ENCODE measurements around the gene SLC18B1. TPM values are rescaled to one million over a fixed set of nuclear protein-coding genes. Genes with fewer than 3 reads are reported as not detected.

Gene SLC18B1
- total and polyA plus RNA-seq, 4 experiments from 2014 or later, result 11.6 to 19.5 (median 14.2) TPM

DNA sequence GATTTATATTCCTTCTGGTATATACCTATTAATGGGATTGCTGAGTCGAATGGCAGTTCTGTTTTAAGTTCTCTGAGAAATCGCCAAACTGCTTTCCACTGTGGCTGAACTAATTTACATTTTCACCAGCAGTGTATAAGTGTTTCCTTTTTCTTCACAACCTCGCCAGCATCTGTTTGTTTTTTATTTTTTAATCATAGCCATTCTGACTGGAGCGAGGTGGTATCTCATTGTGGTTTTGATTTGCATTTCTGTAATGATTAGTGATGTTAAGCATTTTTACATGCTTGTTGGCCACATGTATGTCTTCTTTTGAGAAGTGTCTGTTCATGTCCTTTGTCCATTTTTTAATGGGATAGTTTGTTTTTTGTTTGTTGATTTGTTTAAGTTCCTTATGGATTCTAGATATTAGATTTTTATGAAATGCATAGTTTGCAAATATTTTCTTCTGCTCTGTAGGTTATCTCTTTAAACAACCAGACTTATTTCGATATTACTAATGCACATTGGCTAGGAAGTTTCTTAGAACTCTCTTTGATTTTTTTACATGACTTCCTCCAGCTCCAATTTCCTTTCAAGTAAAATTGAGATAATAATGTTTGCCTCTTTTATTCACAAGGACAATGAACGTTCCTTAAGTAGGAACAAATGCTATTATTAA, 72.4 kb downstream of the SLC18B1 start:
- Mint-ChIP-seq H3K4me1 (peaks cover 4 to 12% (median 7%) of the 10 kb centered on the region in 4 donors), H3K27ac (no peak overlapping the region), H3K9me3 (no peaks in the 10 kb centered on the region), H3K36me3 (no peaks in the 10 kb centered on the region), H3K4me3 (peak overlapping the region in 1 of 8 donors; percentile 9), H3K27me3 (peaks cover 0 to 1% of the 10 kb centered on the region in 2 donors)
- ChIA-PET CTCF (ENCODE audit: partially characterized antibody) (no interaction called here), POLR2A (ENCODE audit: partially characterized antibody) (no interaction called here)
- intact Hi-C loops (cut with micrococcal nuclease), result no loop called here
- DNase-seq, result no peak
- H3K27me3 ChIP-seq (ENCODE audit: insufficient read depth, low read length), result no peaks in the 10 kb centered on the region
- no peaks in the 10 kb centered on the region for H3K9me3 ChIP-seq (ENCODE audit: control insufficient read depth in 1 of 2, low read length in 2 of 2)
- H3K27ac ChIP-seq (ENCODE audit: low read depth, low read length), result no peak overlapping the region
- no peaks in the 10 kb centered on the region for H3K4me1 ChIP-seq (ENCODE audit: insufficient read depth, low read length)
- no peak overlapping the region for H3K4me3 ChIP-seq (ENCODE audit: low read length in 2 of 2)
- no peaks in the 10 kb centered on the region for H3K36me3 ChIP-seq (ENCODE audit: insufficient read depth, low read length)

DNA sequence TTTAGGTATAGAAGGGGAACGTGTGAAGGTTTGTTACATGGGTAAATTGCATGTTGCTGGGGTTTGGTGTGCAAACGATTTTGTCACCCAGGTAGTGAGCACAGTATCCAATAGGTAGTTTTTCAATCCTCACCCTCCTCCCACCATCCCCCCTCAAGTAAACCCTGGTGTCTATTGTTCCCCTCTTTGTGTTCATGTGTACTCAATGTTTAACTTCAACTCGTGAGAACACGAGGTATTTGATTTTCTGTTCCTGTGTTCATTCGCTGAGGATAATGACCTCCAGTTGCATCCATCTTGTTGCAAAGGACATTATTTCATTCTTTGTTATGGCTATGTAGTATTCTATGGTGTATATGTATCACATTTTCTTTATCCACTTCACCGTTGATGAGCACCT, 73.0 kb downstream of the SLC18B1 start:
- CTCF ChIA-PET (ENCODE audit: partially characterized antibody), result no interaction called here
- H3K36me3 Mint-ChIP-seq, result no peaks in the 10 kb centered on the region

DNA sequence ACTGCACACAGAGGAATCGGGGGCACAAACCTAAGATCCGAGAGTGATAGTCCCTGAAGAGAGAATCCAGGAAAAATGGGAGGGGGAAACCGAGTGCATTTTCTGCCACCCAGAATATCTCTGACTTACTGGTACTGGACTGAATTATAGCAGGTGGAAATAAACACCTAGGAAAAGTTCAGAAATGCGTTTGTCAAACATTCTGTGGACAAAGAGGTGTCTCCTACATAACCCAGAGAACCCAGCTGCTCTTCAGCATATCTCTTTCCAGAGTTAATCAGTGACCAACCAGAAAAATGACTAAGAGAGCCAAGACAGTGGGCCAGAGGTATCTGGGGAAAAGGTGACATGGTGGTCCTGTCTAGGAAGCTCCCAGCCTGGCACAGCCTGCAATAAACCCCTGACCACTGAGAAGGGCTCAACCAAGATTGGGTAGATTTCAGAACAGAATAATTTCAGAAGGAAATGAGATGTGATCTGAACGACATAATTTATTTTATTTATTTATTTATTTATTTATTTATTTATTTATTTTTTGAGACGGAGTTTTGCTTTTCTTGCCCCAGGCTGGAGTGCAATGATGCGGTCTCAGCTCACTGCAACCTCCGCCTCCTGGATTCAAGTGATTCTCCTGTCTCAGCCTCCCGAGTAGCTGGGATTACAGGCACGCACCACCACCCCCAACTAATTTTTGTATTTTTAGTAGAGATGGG, 78.5 kb downstream of the SLC18B1 start:
- H3K27me3 ChIP-seq (ENCODE audit: insufficient read depth, low read length), result no peaks in the 10 kb centered on the region
- no peaks in the 10 kb centered on the region for H3K4me1 Mint-ChIP-seq
- H3K27me3 Mint-ChIP-seq, result peaks cover 6% of the 10 kb centered on the region in 2 donors
- H3K4me1 ChIP-seq (ENCODE audit: insufficient read depth, low read length), result no peaks in the 10 kb centered on the region
- intact Hi-C loops (cut with micrococcal nuclease), result no loop called here
- H3K9me3 ChIP-seq (ENCODE audit: control insufficient read depth in 1 of 2, low read length in 2 of 2), result no peaks in the 10 kb centered on the region
- no peak for DNase-seq
- ChIA-PET CTCF (ENCODE audit: partially characterized antibody) (no interaction called here), POLR2A (ENCODE audit: partially characterized antibody) (no interaction called here)
- no peaks in the 10 kb centered on the region for H3K9me3 Mint-ChIP-seq
- no peak overlapping the region for H3K27ac ChIP-seq (ENCODE audit: low read depth, low read length)
- H3K27ac Mint-ChIP-seq, result no peak overlapping the region
- no peaks in the 10 kb centered on the region for H3K36me3 Mint-ChIP-seq
- no peak overlapping the region for H3K4me3 ChIP-seq (ENCODE audit: low read length in 2 of 2)
- H3K4me3 Mint-ChIP-seq, result no peak overlapping the region
- H3K36me3 ChIP-seq (ENCODE audit: insufficient read depth, low read length), result no peaks in the 10 kb centered on the region

More for the DNA sequence above, 73.0 kb downstream of the SLC18B1 start:
- H3K36me3 ChIP-seq (ENCODE audit: insufficient read depth, low read length), result no peaks in the 10 kb centered on the region
- no peaks in the 10 kb centered on the region for H3K9me3 ChIP-seq (ENCODE audit: control insufficient read depth in 1 of 2, low read length in 2 of 2)
- Mint-ChIP-seq H3K4me1 (peaks cover 4 to 12% (median 7%) of the 10 kb centered on the region in 4 donors), H3K27ac (no peak overlapping the region), H3K9me3 (no peaks in the 10 kb centered on the region), H3K27me3 (peaks cover 0 to 1% of the 10 kb centered on the region in 2 donors), H3K4me3 (no peak overlapping the region)
- no peak overlapping the region for H3K4me3 ChIP-seq (ENCODE audit: low read length in 2 of 2)
- intact Hi-C loops (cut with micrococcal nuclease), result no loop called here
- no peak overlapping the region for H3K27ac ChIP-seq (ENCODE audit: low read depth, low read length)
- H3K27me3 ChIP-seq (ENCODE audit: insufficient read depth, low read length), result no peaks in the 10 kb centered on the region
- no peak for DNase-seq
- no peaks in the 10 kb centered on the region for H3K4me1 ChIP-seq (ENCODE audit: insufficient read depth, low read length)
- POLR2A ChIA-PET (ENCODE audit: partially characterized antibody), result no interaction called here

Other genes with a start within 250 kb of the SLC18B1 start
- gene TAAR8, start 246.0 kb downstream of the SLC18B1 start, total RNA-seq, result not detected
- not detected for gene TAAR8, start 246.0 kb downstream of the SLC18B1 start, polyA plus RNA-seq
- not detected for gene TAAR6, start 228.3 kb downstream of the SLC18B1 start, total RNA-seq
- gene TAAR6, start 228.3 kb downstream of the SLC18B1 start, polyA plus RNA-seq, result not detected
- gene TAAR5, start 208.9 kb downstream of the SLC18B1 start, total RNA-seq, result not detected
- gene TAAR5, start 208.9 kb downstream of the SLC18B1 start, polyA plus RNA-seq, result not detected
- gene TAAR2, start 174.4 kb downstream of the SLC18B1 start, total RNA-seq, result not detected
- not detected for gene TAAR2, start 174.4 kb downstream of the SLC18B1 start, polyA plus RNA-seq
- not detected for gene TAAR1, start 139.5 kb downstream of the SLC18B1 start, total RNA-seq
- gene TAAR1, start 139.5 kb downstream of the SLC18B1 start, polyA plus RNA-seq, result not detected
- gene VNN1, start 84.6 kb downstream of the SLC18B1 start, total RNA-seq, result under 1 TPM in 1 of 2 experiments, not detected in 1; 0.11 TPM
- not detected for gene VNN1, start 84.6 kb downstream of the SLC18B1 start, polyA plus RNA-seq
- gene VNN2, start 40.7 kb downstream of the SLC18B1 start, total RNA-seq, result 10 to 100 TPM; 12.2 to 13.3 TPM
- 10 to 100 TPM; 14.8 to 18.9 TPM for gene VNN2, start 40.7 kb downstream of the SLC18B1 start, polyA plus RNA-seq
- gene RPS12, start 15.9 kb upstream of the SLC18B1 start, total RNA-seq, result 1,000 to 10,000 TPM; 2,480 to 2,511 TPM
- 1,000 to 10,000 TPM; 1,677 to 2,818 TPM for gene RPS12, start 15.9 kb upstream of the SLC18B1 start, polyA plus RNA-seq

Data from CD4-positive, alpha-beta memory T cell (primary cell).